GM23338 (cell line): Measurements from ENCODE around the gene INPP5K. TPM values are rescaled to one million over a fixed set of nuclear protein-coding genes. Genes with fewer than 3 reads are reported as not detected.
A peak's percentile ranks its signal among the peaks of the same experiment; 100 is the strongest.
"Not testable (repeated sequence)": the region's sequence is repeated elsewhere in the genome, so short reads cannot be mapped to it uniquely, and the experiment has no call there.

Source experiments
- ATAC-seq: fragments of 200-7000 bp; cut with Tn5 transposase; 3 replicates; pipeline ENCODE4 v1.9.1; 2020
- DNase-seq: peaks from one replicate; pipeline ENCODE4 v3.0.0-alpha.2; 2015; ENCODE audit warnings: low spot score
- H2AFZ ChIP-seq: fragments of 200-600 bp; sonication (generic); 2 replicates; pipeline ENCODE4 v1.8.0; 2016; ENCODE audit warnings: antibody characterized with exemption, mild to moderate bottlenecking, moderate library complexity
- H3F3A ChIP-seq: fragments of 200-600 bp; sonication (generic); replicated peaks from 2 replicates; pipeline ENCODE4 v1.8.0; 2017; ENCODE audit warnings: antibody characterized with exemption, mixed run types, low read depth
- H3K27ac ChIP-seq: fragments of 200-600 bp; sonication (generic); 2 replicates; pipeline ENCODE4 v1.6.1; 2016; ENCODE audit warnings: low read depth
- H3K27me3 ChIP-seq: fragments of 200-600 bp; sonication (generic); 2 replicates; pipeline ENCODE4 v1.8.0; 2016; ENCODE audit warnings: mild to moderate bottlenecking, mixed run types, moderate library complexity; ENCODE audit not compliant: insufficient read depth
- H3K36me3 ChIP-seq: fragments of 200-600 bp; sonication (generic); 2 replicates; pipeline ENCODE4 v1.8.0; 2016; ENCODE audit warnings: mild to moderate bottlenecking; ENCODE audit not compliant: insufficient read depth
- H3K4me1 ChIP-seq: fragments of 200-600 bp; sonication (generic); 2 replicates; pipeline ENCODE4 v1.8.0; 2016; ENCODE audit warnings: mild to moderate bottlenecking, moderate library complexity; ENCODE audit not compliant: insufficient read depth
- H3K4me2 ChIP-seq: fragments of 200-600 bp; sonication (generic); 2 replicates; pipeline ENCODE4 v1.7.1; 2017; ENCODE audit warnings: mixed run types
- H3K4me3 ChIP-seq: fragments of 200-600 bp; sonication (generic); 2 replicates; pipeline ENCODE4 v1.6.1; 2016; ENCODE audit warnings: mixed run types
- H3K79me2 ChIP-seq: fragments of 200-600 bp; sonication (generic); replicated peaks from 2 replicates; pipeline ENCODE4 v1.8.0; 2017; ENCODE audit warnings: mild to moderate bottlenecking; ENCODE audit not compliant: insufficient read depth
- H3K9me2 ChIP-seq: fragments of 200-600 bp; sonication (generic); 2 replicates; pipeline ENCODE4 v1.8.0; 2017; ENCODE audit not compliant: insufficient read depth
- H4K20me1 ChIP-seq: fragments of 200-600 bp; sonication (generic); replicated peaks from 2 replicates; pipeline ENCODE4 v1.8.0; 2017; ENCODE audit warnings: mild to moderate bottlenecking; ENCODE audit not compliant: insufficient read depth
- H3K27ac Mint-ChIP-seq: 2 replicates; pipeline ENCODE4 v1.8.0; 2020; ENCODE audit warnings: inconsistent platforms, mild to moderate bottlenecking, moderate library complexity, mixed read lengths
- H3K27me3 Mint-ChIP-seq: 3 replicates; pipeline ENCODE4 v1.8.0; 2022; ENCODE audit warnings: low read depth, mild to moderate bottlenecking, moderate library complexity, mixed read lengths, inconsistent platforms; ENCODE audit not compliant: insufficient read depth, poor library complexity
- H3K36me3 Mint-ChIP-seq: 3 replicates; pipeline ENCODE4 v1.8.0; 2021; ENCODE audit warnings: low read depth, mild to moderate bottlenecking, inconsistent platforms, moderate library complexity, mixed read lengths
- H3K4me1 Mint-ChIP-seq: 3 replicates; pipeline ENCODE4 v1.8.0; 2020; ENCODE audit warnings: mild to moderate bottlenecking, inconsistent platforms, mixed read lengths
- H3K4me3 Mint-ChIP-seq: 3 replicates; pipeline ENCODE4 v1.8.0; 2021; ENCODE audit warnings: moderate library complexity, mild to moderate bottlenecking, inconsistent platforms, mixed read lengths
- H3K9me3 Mint-ChIP-seq: 3 replicates; pipeline ENCODE4 v1.8.0; 2020; ENCODE audit warnings: moderate library complexity, mild to moderate bottlenecking, inconsistent platforms, mixed read lengths
- CREB1 ChIP-seq: fragments of 250-450 bp; sonication (Bioruptor Pico); IDR thresholded peaks from 2 replicates; pipeline ENCODE4 v1.5.0; 2020; ENCODE audit warnings: low read depth, mild to moderate bottlenecking, moderate library complexity
- EZH2phosphoT487 ChIP-seq: fragments of 200-600 bp; sonication (generic); IDR thresholded peaks from one replicate; pipeline ENCODE4 v1.8.1; 2018; ENCODE audit warnings: antibody characterized with exemption; ENCODE audit not compliant: unreplicated experiment
- NANOG ChIP-seq: IDR thresholded peaks from 2 replicates; pipeline ENCODE4 v1.6.1; 2016; ENCODE audit warnings: antibody characterized with exemption, borderline replicate concordance
- ZNF114 ChIP-seq: fragments of 250-450 bp; sonication (Bioruptor Pico); IDR thresholded peaks from 2 replicates; pipeline ENCODE4 v1.5.0; 2020; ENCODE audit warnings: mild to moderate bottlenecking, moderate library complexity
- ZNF331 ChIP-seq: fragments of 250-450 bp; sonication (Bioruptor Pico); IDR thresholded peaks from 2 replicates; pipeline ENCODE4 v1.5.0; 2020; ENCODE audit warnings: low read depth, mild to moderate bottlenecking, moderate library complexity
- polyA plus RNA-seq: library from polyadenylated mRNA; unstranded; fragments of >200 nt; fragmentation: Nextera tagmentation; extraction: Ambion mirVana; gene quantifications from 2 replicates; pipeline ENCODE4 v1.2.1, GENCODE V29; 2016
- total RNA-seq: library from RNA; depleted of rRNA; stranded (reverse); fragments of >200 nt; shearing (Covaris generic); gene quantifications from 2 replicates; pipeline ENCODE4 v1.2.3, GENCODE V29; 2014
- TF ChIP-seq, protein P1 (sequence below): IDR thresholded peaks from one replicate; pipeline ENCODE4 v1.6.1; 2018; ENCODE audit warnings: antibody characterized with exemption; ENCODE audit not compliant: unreplicated experiment
- TF ChIP-seq, protein P2 (sequence below): fragments of 250-450 bp; sonication (Bioruptor Pico); IDR thresholded peaks from 2 replicates; pipeline ENCODE4 v1.5.0; 2020; ENCODE audit warnings: mild to moderate bottlenecking, moderate library complexity
- TF ChIP-seq, protein P3 (sequence below): IDR thresholded peaks from 2 replicates; pipeline ENCODE4 v1.6.1; 2016; ENCODE audit warnings: antibody characterized with exemption

INPP5K gene
- total and polyA plus RNA-seq, 2 experiments from 2014 or later, result 8.4 to 29.7 TPM

DNA sequence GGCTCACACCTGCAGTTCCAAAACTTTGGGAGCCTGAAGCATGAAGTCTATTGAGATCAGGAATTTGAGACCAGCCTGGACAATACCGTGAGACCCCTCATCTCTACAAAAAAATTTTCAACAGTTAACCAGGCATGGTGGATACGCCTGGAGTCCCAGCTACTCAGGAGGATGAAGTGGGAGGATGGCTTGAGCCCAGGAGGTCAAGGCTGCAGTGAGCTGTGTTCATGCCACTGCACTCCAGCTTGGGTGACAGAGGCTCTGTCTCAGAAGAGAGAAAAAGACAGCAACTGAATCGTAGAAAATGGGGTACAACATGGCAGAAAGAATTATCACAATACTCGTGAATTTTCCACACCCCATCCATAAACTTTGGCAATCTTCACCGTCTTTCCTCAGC lies 63.6 kb downstream of the INPP5K start (continued):
- TF ChIP-seq, protein P1, sequence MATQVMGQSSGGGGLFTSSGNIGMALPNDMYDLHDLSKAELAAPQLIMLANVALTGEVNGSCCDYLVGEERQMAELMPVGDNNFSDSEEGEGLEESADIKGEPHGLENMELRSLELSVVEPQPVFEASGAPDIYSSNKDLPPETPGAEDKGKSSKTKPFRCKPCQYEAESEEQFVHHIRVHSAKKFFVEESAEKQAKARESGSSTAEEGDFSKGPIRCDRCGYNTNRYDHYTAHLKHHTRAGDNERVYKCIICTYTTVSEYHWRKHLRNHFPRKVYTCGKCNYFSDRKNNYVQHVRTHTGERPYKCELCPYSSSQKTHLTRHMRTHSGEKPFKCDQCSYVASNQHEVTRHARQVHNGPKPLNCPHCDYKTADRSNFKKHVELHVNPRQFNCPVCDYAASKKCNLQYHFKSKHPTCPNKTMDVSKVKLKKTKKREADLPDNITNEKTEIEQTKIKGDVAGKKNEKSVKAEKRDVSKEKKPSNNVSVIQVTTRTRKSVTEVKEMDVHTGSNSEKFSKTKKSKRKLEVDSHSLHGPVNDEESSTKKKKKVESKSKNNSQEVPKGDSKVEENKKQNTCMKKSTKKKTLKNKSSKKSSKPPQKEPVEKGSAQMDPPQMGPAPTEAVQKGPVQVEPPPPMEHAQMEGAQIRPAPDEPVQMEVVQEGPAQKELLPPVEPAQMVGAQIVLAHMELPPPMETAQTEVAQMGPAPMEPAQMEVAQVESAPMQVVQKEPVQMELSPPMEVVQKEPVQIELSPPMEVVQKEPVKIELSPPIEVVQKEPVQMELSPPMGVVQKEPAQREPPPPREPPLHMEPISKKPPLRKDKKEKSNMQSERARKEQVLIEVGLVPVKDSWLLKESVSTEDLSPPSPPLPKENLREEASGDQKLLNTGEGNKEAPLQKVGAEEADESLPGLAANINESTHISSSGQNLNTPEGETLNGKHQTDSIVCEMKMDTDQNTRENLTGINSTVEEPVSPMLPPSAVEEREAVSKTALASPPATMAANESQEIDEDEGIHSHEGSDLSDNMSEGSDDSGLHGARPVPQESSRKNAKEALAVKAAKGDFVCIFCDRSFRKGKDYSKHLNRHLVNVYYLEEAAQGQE, result no peak
- no peak for TF ChIP-seq ZNF114
- TF ChIP-seq NANOG, result no peak

DNA sequence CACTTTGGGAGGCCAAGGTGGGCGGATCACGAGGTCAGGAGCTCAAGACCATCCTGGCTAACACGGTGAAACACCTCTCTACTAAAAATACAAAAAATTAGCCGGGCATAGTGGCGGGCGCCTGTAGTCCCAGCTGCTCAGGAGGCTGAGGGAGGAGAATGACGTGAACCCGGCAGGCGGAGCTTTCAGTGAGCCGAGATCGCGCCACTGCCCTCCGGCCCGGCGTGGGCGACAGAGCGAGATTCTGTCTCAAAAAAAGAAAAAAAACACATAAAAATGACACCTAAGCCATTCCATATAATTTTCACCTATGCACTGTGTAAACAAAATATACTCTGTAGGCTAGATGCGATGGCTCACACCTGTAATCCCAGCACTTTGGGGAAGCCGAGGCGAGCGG lies 66.2 kb downstream of the INPP5K start:
- H3K36me3 ChIP-seq, H3K27ac Mint-ChIP-seq, H3K27me3 ChIP-seq, ATAC-seq, DNase-seq, H3K9me3 Mint-ChIP-seq, H3F3A ChIP-seq, H2AFZ ChIP-seq, H3K4me3 Mint-ChIP-seq, H3K9me2 ChIP-seq, H3K27me3 Mint-ChIP-seq, H3K4me1 ChIP-seq, H3K4me3 ChIP-seq, H3K4me2 ChIP-seq: not testable (repeated sequence)
- Histone ChIP-seq H4K20me1 (peaks cover 80% of the 10 kb centered on the region), H3K79me2 (peaks cover 100% of the 10 kb centered on the region), H3K27ac (peak overlapping the region; percentile 66; the same call in 1 of the 2 replicates)
- Mint-ChIP-seq H3K36me3 (peaks cover 38% of the 10 kb centered on the region), H3K4me1 (peaks cover 20% of the 10 kb centered on the region)

DNA sequence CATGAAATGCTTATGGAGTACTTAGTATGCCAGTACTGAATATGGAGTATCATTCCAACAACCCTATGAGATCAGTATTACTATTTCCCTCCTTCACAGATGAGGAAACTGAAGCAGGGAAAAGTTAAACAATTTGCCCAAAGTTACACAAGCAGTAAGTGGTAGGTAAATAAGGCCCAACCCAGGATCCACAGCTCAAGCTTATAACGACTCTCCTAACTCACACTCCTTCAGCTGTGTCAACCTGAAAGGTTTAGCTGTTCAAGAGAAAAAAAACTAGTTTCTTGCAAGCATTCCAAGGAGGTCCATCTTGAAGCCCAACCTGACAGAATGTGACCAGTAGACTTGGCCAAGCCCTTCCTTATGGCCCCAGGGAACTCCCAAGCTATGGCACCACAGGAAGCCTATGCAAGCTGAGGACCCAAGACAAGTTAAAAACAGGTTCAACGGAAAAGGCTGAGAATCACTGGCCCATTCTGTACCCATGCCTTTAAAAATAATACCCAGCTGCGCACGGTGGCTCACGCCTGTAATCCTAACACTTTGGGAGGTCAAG lies 66.9 kb downstream of the INPP5K start:
- Histone ChIP-seq H3F3A (peaks cover 10% of the 10 kb centered on the region; the same call in 1 of the 2 replicates), H3K79me2 (peaks cover 100% of the 10 kb centered on the region), H4K20me1 (peaks cover 85% of the 10 kb centered on the region), H3K4me1 (no peaks in the 10 kb centered on the region), H3K9me2 (no peaks in the 10 kb centered on the region), H2AFZ (no peak overlapping the region), H3K4me3 (no peak overlapping the region), H3K27me3 (no peaks in the 10 kb centered on the region), H3K27ac (no peak overlapping the region), H3K36me3 (peaks cover 5% of the 10 kb centered on the region), H3K4me2 (no peak overlapping the region)
- DNase-seq (no peak), ATAC-seq (no peak)
- no peaks in the 10 kb centered on the region for H3K9me3 Mint-ChIP-seq
- H3K4me3 Mint-ChIP-seq, result no peak overlapping the region
- no peak overlapping the region for H3K27ac Mint-ChIP-seq
- peaks cover 38% of the 10 kb centered on the region for H3K36me3 Mint-ChIP-seq
- no peaks in the 10 kb centered on the region for H3K27me3 Mint-ChIP-seq
- H3K4me1 Mint-ChIP-seq, result peaks cover 16% of the 10 kb centered on the region
- TF ChIP-seq ZNF331 (no peak), CREB1 (CRISPR knock-in tag) (no peak), NANOG (no peak), EZH2phosphoT487 (no peak)
- TF ChIP-seq, protein P2, sequence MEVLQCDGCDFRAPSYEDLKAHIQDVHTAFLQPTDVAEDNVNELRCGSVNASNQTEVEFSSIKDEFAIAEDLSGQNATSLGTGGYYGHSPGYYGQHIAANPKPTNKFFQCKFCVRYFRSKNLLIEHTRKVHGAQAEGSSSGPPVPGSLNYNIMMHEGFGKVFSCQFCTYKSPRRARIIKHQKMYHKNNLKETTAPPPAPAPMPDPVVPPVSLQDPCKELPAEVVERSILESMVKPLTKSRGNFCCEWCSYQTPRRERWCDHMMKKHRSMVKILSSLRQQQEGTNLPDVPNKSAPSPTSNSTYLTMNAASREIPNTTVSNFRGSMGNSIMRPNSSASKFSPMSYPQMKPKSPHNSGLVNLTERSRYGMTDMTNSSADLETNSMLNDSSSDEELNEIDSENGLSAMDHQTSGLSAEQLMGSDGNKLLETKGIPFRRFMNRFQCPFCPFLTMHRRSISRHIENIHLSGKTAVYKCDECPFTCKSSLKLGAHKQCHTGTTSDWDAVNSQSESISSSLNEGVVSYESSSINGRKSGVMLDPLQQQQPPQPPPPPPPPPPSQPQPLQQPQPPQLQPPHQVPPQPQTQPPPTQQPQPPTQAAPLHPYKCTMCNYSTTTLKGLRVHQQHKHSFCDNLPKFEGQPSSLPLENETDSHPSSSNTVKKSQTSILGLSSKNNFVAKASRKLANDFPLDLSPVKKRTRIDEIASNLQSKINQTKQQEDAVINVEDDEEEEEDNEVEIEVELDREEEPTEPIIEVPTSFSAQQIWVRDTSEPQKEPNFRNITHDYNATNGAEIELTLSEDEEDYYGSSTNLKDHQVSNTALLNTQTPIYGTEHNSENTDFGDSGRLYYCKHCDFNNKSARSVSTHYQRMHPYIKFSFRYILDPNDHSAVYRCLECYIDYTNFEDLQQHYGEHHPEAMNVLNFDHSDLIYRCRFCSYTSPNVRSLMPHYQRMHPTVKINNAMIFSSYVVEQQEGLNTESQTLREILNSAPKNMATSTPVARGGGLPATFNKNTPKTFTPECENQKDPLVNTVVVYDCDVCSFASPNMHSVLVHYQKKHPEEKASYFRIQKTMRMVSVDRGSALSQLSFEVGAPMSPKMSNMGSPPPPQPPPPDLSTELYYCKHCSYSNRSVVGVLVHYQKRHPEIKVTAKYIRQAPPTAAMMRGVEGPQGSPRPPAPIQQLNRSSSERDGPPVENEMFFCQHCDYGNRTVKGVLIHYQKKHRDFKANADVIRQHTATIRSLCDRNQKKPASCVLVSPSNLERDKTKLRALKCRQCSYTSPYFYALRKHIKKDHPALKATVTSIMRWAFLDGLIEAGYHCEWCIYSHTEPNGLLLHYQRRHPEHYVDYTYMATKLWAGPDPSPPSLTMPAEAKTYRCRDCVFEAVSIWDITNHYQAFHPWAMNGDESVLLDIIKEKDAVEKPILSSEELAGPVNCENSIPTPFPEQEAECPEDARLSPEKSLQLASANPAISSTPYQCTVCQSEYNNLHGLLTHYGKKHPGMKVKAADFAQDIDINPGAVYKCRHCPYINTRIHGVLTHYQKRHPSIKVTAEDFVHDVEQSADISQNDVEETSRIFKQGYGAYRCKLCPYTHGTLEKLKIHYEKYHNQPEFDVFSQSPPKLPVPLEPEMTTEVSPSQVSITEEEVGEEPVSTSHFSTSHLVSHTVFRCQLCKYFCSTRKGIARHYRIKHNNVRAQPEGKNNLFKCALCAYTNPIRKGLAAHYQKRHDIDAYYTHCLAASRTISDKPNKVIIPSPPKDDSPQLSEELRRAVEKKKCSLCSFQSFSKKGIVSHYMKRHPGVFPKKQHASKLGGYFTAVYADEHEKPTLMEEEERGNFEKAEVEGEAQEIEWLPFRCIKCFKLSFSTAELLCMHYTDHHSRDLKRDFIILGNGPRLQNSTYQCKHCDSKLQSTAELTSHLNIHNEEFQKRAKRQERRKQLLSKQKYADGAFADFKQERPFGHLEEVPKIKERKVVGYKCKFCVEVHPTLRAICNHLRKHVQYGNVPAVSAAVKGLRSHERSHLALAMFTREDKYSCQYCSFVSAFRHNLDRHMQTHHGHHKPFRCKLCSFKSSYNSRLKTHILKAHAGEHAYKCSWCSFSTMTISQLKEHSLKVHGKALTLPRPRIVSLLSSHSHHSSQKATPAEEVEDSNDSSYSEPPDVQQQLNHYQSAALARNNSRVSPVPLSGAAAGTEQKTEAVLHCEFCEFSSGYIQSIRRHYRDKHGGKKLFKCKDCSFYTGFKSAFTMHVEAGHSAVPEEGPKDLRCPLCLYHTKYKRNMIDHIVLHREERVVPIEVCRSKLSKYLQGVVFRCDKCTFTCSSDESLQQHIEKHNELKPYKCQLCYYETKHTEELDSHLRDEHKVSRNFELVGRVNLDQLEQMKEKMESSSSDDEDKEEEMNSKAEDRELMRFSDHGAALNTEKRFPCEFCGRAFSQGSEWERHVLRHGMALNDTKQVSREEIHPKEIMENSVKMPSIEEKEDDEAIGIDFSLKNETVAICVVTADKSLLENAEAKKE (CRISPR knock-in tag), result no peak
- TF ChIP-seq, protein P3, sequence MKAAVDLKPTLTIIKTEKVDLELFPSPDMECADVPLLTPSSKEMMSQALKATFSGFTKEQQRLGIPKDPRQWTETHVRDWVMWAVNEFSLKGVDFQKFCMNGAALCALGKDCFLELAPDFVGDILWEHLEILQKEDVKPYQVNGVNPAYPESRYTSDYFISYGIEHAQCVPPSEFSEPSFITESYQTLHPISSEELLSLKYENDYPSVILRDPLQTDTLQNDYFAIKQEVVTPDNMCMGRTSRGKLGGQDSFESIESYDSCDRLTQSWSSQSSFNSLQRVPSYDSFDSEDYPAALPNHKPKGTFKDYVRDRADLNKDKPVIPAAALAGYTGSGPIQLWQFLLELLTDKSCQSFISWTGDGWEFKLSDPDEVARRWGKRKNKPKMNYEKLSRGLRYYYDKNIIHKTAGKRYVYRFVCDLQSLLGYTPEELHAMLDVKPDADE, result no peak
